Ascending aorta (tissue), 2 donors: ENCODE results near the gene FAM43A. TPM values are rescaled to one million over a fixed set of nuclear protein-coding genes. Genes with fewer than 3 reads are reported as not detected.

Experiments
- DNase-seq, 2 donors: peaks; one replicate each; pipeline ENCODE4 v3.0.0-alpha.2; 2019; ENCODE audit warnings: low spot score in 2 of 2
- H3K27ac ChIP-seq, 2 donors: fragments of 200-600 bp; sonication (generic); one replicate each; pipeline ENCODE4 v1.5.1; 2016 to 2017; ENCODE audit warnings: mild to moderate bottlenecking in 1 of 2
- H3K27me3 ChIP-seq: fragments of 200-600 bp; sonication (generic); one replicate; pipeline ENCODE4 v1.5.1; 2017
- H3K36me3 ChIP-seq, 2 donors: fragments of 200-600 bp; sonication (generic); one replicate each; pipeline ENCODE4 v1.5.1; 2016
- H3K4me1 ChIP-seq, 2 donors: fragments of 200-600 bp; sonication (generic); one replicate each; pipeline ENCODE4 v1.5.1; 2016 to 2017; ENCODE audit warnings: mild to moderate bottlenecking in 1 of 2
- H3K4me3 ChIP-seq, 2 donors: fragments of 200-600 bp; sonication (generic); one replicate each; pipeline ENCODE4 v1.5.1; 2016 to 2017; ENCODE audit warnings: mild to moderate bottlenecking in 1 of 2
- H3K9me3 ChIP-seq, 2 donors: fragments of 200-600 bp; sonication (generic); one replicate each; pipeline ENCODE4 v1.5.1; 2016
- CTCF ChIP-seq, 3 experiments: fragments of 200-600 bp in 2 of 3; fragments of 450-650 bp in 1 of 3; sonication (generic) in 2 of 3; IDR thresholded peaks; one replicate each; pipeline ENCODE4 v1.5.1; 2016 to 2019; ENCODE audit warnings: antibody characterized with exemption in 3 of 3, mild to moderate bottlenecking in 1 of 3, moderate library complexity in 1 of 3
- intact Hi-C: fragments of 100-400 bp; cut with DNase I; formaldehyde crosslinking; loops from one replicate; pipeline ENCODE4 v1.15.1; 2023
- total RNA-seq: library from RNA; depleted of rRNA; stranded (reverse); fragments of >200 nt; gene quantifications from one replicate; pipeline ENCODE4 v1.1.0, GENCODE V29; 2016

FAM43A gene
- total RNA-seq, 1 donor from 2014 or later: 53.9 TPM

GRCh38 chr3:194713299-194714136 lies 27.8 kb downstream of the FAM43A start:
- Histone ChIP-seq H3K9me3 (no peaks in the 10 kb centered on the region), H3K4me1 (no peaks in the 10 kb centered on the region), H3K4me3 (no peak overlapping the region), H3K36me3 (no peaks in the 10 kb centered on the region), H3K27ac (no peak overlapping the region), H3K27me3 (no peaks in the 10 kb centered on the region)
- no peak for DNase-seq
- TF ChIP-seq CTCF (IDR thresholded peaks at IDR 0.05): no peak
- intact Hi-C loops: no loop called here

DNA sequence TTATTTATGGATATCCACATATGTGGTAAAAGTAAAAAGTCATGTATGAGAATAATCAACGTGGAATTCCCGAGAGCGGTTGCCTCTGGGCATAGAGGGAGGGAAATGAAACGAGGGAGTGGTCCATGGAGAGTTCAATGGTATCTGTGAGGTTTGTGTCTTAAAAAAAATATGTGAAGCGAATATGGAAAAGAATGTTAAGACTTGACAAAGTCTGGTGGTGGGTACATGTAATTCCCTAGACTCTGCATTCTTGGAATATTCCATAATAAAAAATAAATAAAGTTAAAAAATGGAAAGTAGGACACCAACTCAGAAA lies 28.4 kb downstream of the FAM43A start:
- Histone ChIP-seq H3K36me3 (no peaks in the 10 kb centered on the region), H3K4me1 (no peaks in the 10 kb centered on the region), H3K27me3 (no peaks in the 10 kb centered on the region), H3K4me3 (no peak overlapping the region), H3K9me3 (no peaks in the 10 kb centered on the region), H3K27ac (no peak overlapping the region)
- no peak for DNase-seq
- intact Hi-C loops: no loop called here
- TF ChIP-seq CTCF (IDR thresholded peaks at IDR 0.05): no peak

DNA sequence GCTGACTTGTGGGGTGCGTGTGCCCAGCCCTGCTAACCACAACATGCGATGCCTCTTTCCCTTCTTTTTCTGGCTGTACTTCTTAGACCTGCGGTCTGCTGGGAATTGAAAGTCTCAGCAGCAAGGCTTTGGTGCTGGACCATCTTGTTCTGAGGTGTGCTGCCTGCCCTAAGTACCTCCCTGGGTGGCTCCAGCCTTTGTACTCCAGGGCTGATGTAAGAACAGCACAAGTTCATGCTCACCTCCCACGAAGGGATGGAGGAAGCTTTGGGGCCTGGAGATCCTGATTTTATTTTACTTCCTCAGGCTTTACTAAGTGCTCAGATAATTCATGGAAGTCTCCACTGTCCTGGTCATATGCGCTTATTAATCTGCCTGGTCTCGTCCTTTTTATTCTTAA lies 28.9 kb downstream of the FAM43A start:
- intact Hi-C loops: no loop called here
- DNase-seq: no peak
- no peak for TF ChIP-seq CTCF (IDR thresholded peaks at IDR 0.05)

GRCh38 chr3:194715022-194715800 lies 29.5 kb downstream of the FAM43A start:
- intact Hi-C loops: no loop called here
- no peak overlapping the region for H3K4me3 ChIP-seq
- DNase-seq: no peak
- H3K9me3 ChIP-seq: no peaks in the 10 kb centered on the region
- no peaks in the 10 kb centered on the region for H3K27me3 ChIP-seq
- H3K36me3 ChIP-seq: no peaks in the 10 kb centered on the region
- no peak for TF ChIP-seq CTCF (IDR thresholded peaks at IDR 0.05)
- no peak overlapping the region for H3K27ac ChIP-seq
- H3K4me1 ChIP-seq: no peaks in the 10 kb centered on the region

More for the DNA sequence above, 28.9 kb downstream of the FAM43A start:
- H3K27me3 ChIP-seq: no peaks in the 10 kb centered on the region
- no peak overlapping the region for H3K27ac ChIP-seq
- H3K4me1 ChIP-seq: no peaks in the 10 kb centered on the region
- H3K36me3 ChIP-seq: no peaks in the 10 kb centered on the region
- no peak overlapping the region for H3K4me3 ChIP-seq
- H3K9me3 ChIP-seq: no peaks in the 10 kb centered on the region

- Histone ChIP-seq H3K27me3 (no peaks in the 10 kb centered on the region), H3K4me1 (no peaks in the 10 kb centered on the region), H3K4me3 (no peak overlapping the region), H3K27ac (no peak overlapping the region), H3K36me3 (no peaks in the 10 kb centered on the region), H3K9me3 (no peaks in the 10 kb centered on the region)
- DNase-seq: no peak
- no peak for TF ChIP-seq CTCF (IDR thresholded peaks at IDR 0.05)
- intact Hi-C loops: no loop called here
Measured at GRCh38 chr3:194718079-194718478, 32.4 kb downstream of the FAM43A start.
